IMR-90 (cell line): Measurements from ENCODE around the gene OR2H2. TPM values are rescaled to one million over a fixed set of nuclear protein-coding genes. Genes with fewer than 3 reads are reported as not detected.

Source experiments
- ATAC-seq: fragments of 200-7000 bp; cut with Tn5 transposase; 2 replicates; pipeline ENCODE4 v1.9.1; 2020; ENCODE audit warnings: low read depth, mild to moderate bottlenecking, moderate library complexity
- BruUV-seq: library from RNA; stranded (reverse); fragments of 400-500 nt; replicated peaks from 2 replicates; lab custom pipeline; 2021; lab: Mats Ljungman, UMichigan
- CTCF ChIA-PET: fragments of 300-600 bp; formaldehyde crosslinking; extraction: SDS; loops from one replicate; lab custom pipeline; 2021; ENCODE audit warnings: antibody characterized with exemption; lab: Yijun Ruan, JAX
- POLR2A ChIA-PET: fragments of 300-600 bp; sonication (Branson Sonifier 250); formaldehyde crosslinking; loops from one replicate; lab custom pipeline; 2022; ENCODE audit warnings: antibody characterized with exemption; ENCODE audit not compliant: unreplicated experiment; lab: Charles Lee
- DNase-seq: peaks from one replicate; pipeline ENCODE4 v3.0.0; 2013
- H2AFZ ChIP-seq: replicated peaks from 2 replicates; pipeline ENCODE3; 2013; ENCODE audit warnings: low read length, mild to moderate bottlenecking; ENCODE audit not compliant: poor library complexity
- H2AK5ac ChIP-seq: 2 replicates; pipeline ENCODE4 v1.6.1; 2013; ENCODE audit warnings: low read depth, low read length, inconsistent platforms
- H2AK9ac ChIP-seq: replicated peaks from 2 replicates; pipeline ENCODE3; 2013; ENCODE audit warnings: mild to moderate bottlenecking, low read depth, low read length, moderate library complexity; ENCODE audit not compliant: poor library complexity
- H2BK120ac ChIP-seq: 2 replicates; pipeline ENCODE4 v1.6.1; 2013; ENCODE audit warnings: low read depth, low read length, inconsistent platforms
- H2BK15ac ChIP-seq: 3 replicates; pipeline ENCODE4 v1.6.1; 2013; ENCODE audit warnings: low read depth, low read length, inconsistent platforms
- H2BK20ac ChIP-seq: 2 replicates; pipeline ENCODE4 v1.6.1; 2013; ENCODE audit warnings: low read depth, mild to moderate bottlenecking, inconsistent platforms, low read length, moderate library complexity
- H2BK5ac ChIP-seq: 2 replicates; pipeline ENCODE4 v1.6.1; 2013; ENCODE audit warnings: mild to moderate bottlenecking, low read depth, low read length, inconsistent platforms; ENCODE audit not compliant: poor library complexity, severe bottlenecking
- H3K14ac ChIP-seq: replicated peaks from 2 replicates; pipeline ENCODE4 v1.6.1; 2013; ENCODE audit warnings: low read depth, low read length, inconsistent platforms
- H3K18ac ChIP-seq: 2 replicates; pipeline ENCODE4 v1.6.1; 2013; ENCODE audit warnings: low read depth, low read length, control low read depth
- H3K23ac ChIP-seq: 2 replicates; pipeline ENCODE4 v1.6.1; 2013; ENCODE audit warnings: low read depth, low read length, inconsistent platforms
- H3K27ac ChIP-seq: 2 replicates; pipeline ENCODE4 v1.5.1; 2013; ENCODE audit warnings: mild to moderate bottlenecking, control low read depth, low read length; ENCODE audit not compliant: insufficient read depth
- H3K27me3 ChIP-seq: 2 replicates; pipeline ENCODE4 v1.6.1; 2013; ENCODE audit warnings: low read length; ENCODE audit not compliant: control insufficient read depth, insufficient read depth
- H3K36me3 ChIP-seq: 2 replicates; pipeline ENCODE4 v1.6.1; 2013; ENCODE audit warnings: low read length, mixed read lengths; ENCODE audit not compliant: control insufficient read depth, insufficient read depth
- H3K4ac ChIP-seq: 2 replicates; pipeline ENCODE4 v1.6.1; 2013; ENCODE audit warnings: low read depth, low read length, inconsistent platforms
- H3K4me1 ChIP-seq: 2 replicates; pipeline ENCODE4 v1.6.1; 2013; ENCODE audit warnings: low read length, mixed read lengths; ENCODE audit not compliant: control insufficient read depth, insufficient read depth
- H3K4me2 ChIP-seq: 2 replicates; pipeline ENCODE4 v1.6.1; 2013; ENCODE audit warnings: low read depth, mild to moderate bottlenecking, control low read depth, low read length, moderate library complexity
- H3K4me3 ChIP-seq: 2 replicates; pipeline ENCODE4 v1.5.1; 2013; ENCODE audit warnings: low read depth, mild to moderate bottlenecking, control low read depth, low read length, moderate library complexity; ENCODE audit not compliant: insufficient read depth
- H3K56ac ChIP-seq: 2 replicates; pipeline ENCODE4 v1.6.1; 2013; ENCODE audit warnings: low read length, inconsistent platforms; ENCODE audit not compliant: insufficient read depth; ENCODE audit errors: extremely low read depth
- H3K79me1 ChIP-seq, 2 experiments: 2 replicates each; pipeline ENCODE4 v1.6.1; 2013; ENCODE audit warnings: low read length in 2 of 2, inconsistent platforms in 1 of 2, low read depth in 1 of 2
- H3K9ac ChIP-seq: 2 replicates; pipeline ENCODE4 v1.6.1; 2013; ENCODE audit warnings: low read depth, low read length, control low read depth
- H3K9me1 ChIP-seq: 2 replicates; pipeline ENCODE4 v1.6.1; 2013; ENCODE audit warnings: low read length, inconsistent platforms; ENCODE audit not compliant: insufficient read depth
- H3K9me3 ChIP-seq: 2 replicates; pipeline ENCODE4 v1.6.1; 2013; ENCODE audit warnings: low read length; ENCODE audit not compliant: control insufficient read depth, insufficient read depth
- H4K20me1 ChIP-seq: 2 replicates; pipeline ENCODE4 v1.6.1; 2013; ENCODE audit warnings: low read length, inconsistent platforms; ENCODE audit not compliant: insufficient read depth
- H4K5ac ChIP-seq: 2 replicates; pipeline ENCODE4 v1.6.1; 2013; ENCODE audit warnings: mild to moderate bottlenecking, low read depth, low read length, control low read depth
- H4K8ac ChIP-seq, 2 experiments: 2 replicates each; pipeline ENCODE4 v1.6.1; 2013; ENCODE audit warnings: low read depth in 2 of 2, low read length in 2 of 2, control low read depth in 1 of 2, inconsistent platforms in 1 of 2
- H4K91ac ChIP-seq: 2 replicates; pipeline ENCODE4 v1.6.1; 2013; ENCODE audit warnings: low read depth, low read length, inconsistent platforms; ENCODE audit not compliant: insufficient read depth
- BHLHE40 ChIP-seq: fragments of 150-350 bp; IDR thresholded peaks from 2 replicates; pipeline ENCODE4 v1.6.1; 2016; ENCODE audit warnings: mild to moderate bottlenecking, low read depth, low read length
- CHD1 ChIP-seq: IDR thresholded peaks from 2 replicates; pipeline ENCODE4 v1.6.1; 2012; ENCODE audit warnings: low read depth, low read length, improper control_type of control experiment
- FOS ChIP-seq: fragments of 150-350 bp; IDR thresholded peaks from 2 replicates; pipeline ENCODE4 v1.6.1; 2016; ENCODE audit warnings: low read depth, low read length
- MAFK ChIP-seq: IDR thresholded peaks from 2 replicates; pipeline ENCODE4 v1.6.1; 2012; ENCODE audit warnings: low read depth, low read length, improper control_type of control experiment
- MAZ ChIP-seq: IDR thresholded peaks from 2 replicates; pipeline ENCODE4 v1.6.1; 2012; ENCODE audit warnings: low read depth, mild to moderate bottlenecking, low read length, improper control_type of control experiment, moderate library complexity, borderline replicate concordance
- MXI1 ChIP-seq: IDR thresholded peaks from 2 replicates; pipeline ENCODE4 v1.6.1; 2012; ENCODE audit warnings: low read depth, mild to moderate bottlenecking, low read length, moderate library complexity, borderline replicate concordance
- NFE2L2 ChIP-seq: fragments of 150-350 bp; IDR thresholded peaks from 2 replicates; pipeline ENCODE4 v1.6.1; 2016; ENCODE audit warnings: low read depth, mild to moderate bottlenecking, low read length
- POLR2A ChIP-seq: IDR thresholded peaks from 2 replicates; pipeline ENCODE4 v1.6.1; 2012; ENCODE audit warnings: mild to moderate bottlenecking, low read depth, low read length
- RAD21 ChIP-seq: IDR thresholded peaks from 2 replicates; pipeline ENCODE4 v1.6.1; 2012; ENCODE audit warnings: low read length, improper control_type of control experiment
- SMC3 ChIP-seq: fragments of 150-350 bp; IDR thresholded peaks from 2 replicates; pipeline ENCODE4 v1.6.1; 2016; ENCODE audit warnings: low read depth, mild to moderate bottlenecking, antibody characterized with exemption, low read length, moderate library complexity
- WGBS, 2 experiments: methylation state at CpG; one replicate each; pipeline versions ENCODE4 v1.1.5 to v1.1.7; 2013; ENCODE audit warnings: missing lambda C conversion rate in 2 of 2; ENCODE audit not compliant: insufficient read length in 1 of 2; ENCODE audit errors: extremely low coverage in 2 of 2; 5-methylcytosine and 5-hydroxymethylcytosine counted together
- dilution Hi-C: fragments of 300-500 bp; cut with HindIII; formaldehyde crosslinking; loops from one replicate; pipeline ENCODE4 v1.14.3; 2018; ENCODE audit warnings: low sequenced_read_pairs; ENCODE audit not compliant: unreplicated experiment
- in situ Hi-C: fragments of 300-500 bp; cut with MboI; formaldehyde crosslinking; loops from 3 replicates; pipeline ENCODE4 v1.14.3; 2019; ENCODE audit warnings: low sequenced_read_pairs, inconsistent platforms, mixed read lengths
- intact Hi-C: fragments of 100-400 bp; cut with micrococcal nuclease; formaldehyde crosslinking; loops from 2 replicates; pipeline ENCODE4 v1.10.0; 2022
- polyA plus RNA-seq, 3 experiments: library from polyadenylated mRNA; depleted of rRNA; stranded (reverse); fragments of >200 nt; gene quantifications; 2 replicates each; pipeline ENCODE4 v1.2.3, GENCODE V29; 2012; ENCODE audit warnings: low replicate concordance in 1 of 3
- total RNA-seq: library from RNA; depleted of rRNA; stranded (reverse); fragments of >200 nt; gene quantifications from 2 replicates; pipeline ENCODE4 v1.2.3, GENCODE V29; 2012
- TF ChIP-seq, protein P1 (sequence below): fragments of 150-350 bp; IDR thresholded peaks from 2 replicates; pipeline ENCODE4 v1.6.1; 2017; ENCODE audit warnings: mild to moderate bottlenecking, antibody characterized with exemption, low read length, low read depth

The OR2H2 gene
- total and polyA plus RNA-seq, 2 of the 4 experiments (the other 2 are of a cell fraction): not detected

DNA sequence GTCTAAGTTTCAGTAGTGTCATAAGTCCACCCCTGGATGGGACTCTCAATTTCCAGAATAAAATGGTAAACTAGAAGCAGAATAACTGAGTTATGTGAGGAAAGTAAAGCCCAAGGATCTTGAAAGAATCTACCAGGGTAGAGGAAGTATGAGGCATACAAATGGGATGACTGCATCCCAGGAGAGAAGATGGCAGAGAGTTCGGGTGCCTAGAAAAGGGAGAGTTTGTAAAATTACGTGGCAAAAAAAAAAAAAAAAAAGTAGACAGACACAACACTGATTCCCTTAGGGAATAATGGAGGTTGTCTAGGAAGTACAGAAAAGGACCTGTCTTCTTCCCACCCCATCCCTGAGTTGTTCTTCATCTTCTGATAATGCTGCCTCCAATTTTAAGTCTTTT lies 44.6 kb downstream of the OR2H2 start:
- DNase-seq (no peak), ATAC-seq (no peak)
- TF ChIP-seq SMC3 (no peak), POLR2A (no peak), NFE2L2 (no peak), FOS (no peak), MAFK (no peak), MAZ (no peak), RAD21 (no peak), BHLHE40 (no peak), CHD1 (no peak), MXI1 (no peak)
- TF ChIP-seq, protein P1, sequence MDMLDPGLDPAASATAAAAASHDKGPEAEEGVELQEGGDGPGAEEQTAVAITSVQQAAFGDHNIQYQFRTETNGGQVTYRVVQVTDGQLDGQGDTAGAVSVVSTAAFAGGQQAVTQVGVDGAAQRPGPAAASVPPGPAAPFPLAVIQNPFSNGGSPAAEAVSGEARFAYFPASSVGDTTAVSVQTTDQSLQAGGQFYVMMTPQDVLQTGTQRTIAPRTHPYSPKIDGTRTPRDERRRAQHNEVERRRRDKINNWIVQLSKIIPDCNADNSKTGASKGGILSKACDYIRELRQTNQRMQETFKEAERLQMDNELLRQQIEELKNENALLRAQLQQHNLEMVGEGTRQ: no peak
- no peak overlapping the region for H4K8ac ChIP-seq
- intact Hi-C loops (no loop called here), dilution Hi-C loops (no loop called here), in situ Hi-C loops (no loop called here)
- BruUV-seq: TSS peak; percentile 46
- no peak overlapping the region for H3K18ac ChIP-seq
- H2AK5ac ChIP-seq: no peak overlapping the region
- no peaks in the 10 kb centered on the region for H3K36me3 ChIP-seq
- no peak overlapping the region for H3K4me2 ChIP-seq
- peaks cover 4% of the 10 kb centered on the region for H4K20me1 ChIP-seq
- H3K27me3 ChIP-seq: no peaks in the 10 kb centered on the region
- no peak overlapping the region for H2AFZ ChIP-seq
- no peak overlapping the region for H3K4me3 ChIP-seq
- H3K79me1 ChIP-seq: peaks cover 25 to 58% of the 10 kb centered on the region in 2 experiments; a peak in 3 of 4 replicates
- H3K14ac ChIP-seq: no peak overlapping the region
- no peaks in the 10 kb centered on the region for H3K9me3 ChIP-seq
- H4K5ac ChIP-seq: no peak overlapping the region
- no peak overlapping the region for H2BK15ac ChIP-seq
- no peak overlapping the region for H3K56ac ChIP-seq
- H4K91ac ChIP-seq: no peak overlapping the region
- no peak overlapping the region for H2AK9ac ChIP-seq
- no CpG with 5 or more reads among the region's 2 CpGs for WGBS, 2 experiments
- H3K9me1 ChIP-seq: peaks cover 14% of the 10 kb centered on the region
- H3K9ac ChIP-seq: no peak overlapping the region
- ChIA-PET CTCF (no interaction called here), POLR2A (no interaction called here)
- no peak overlapping the region for H2BK20ac ChIP-seq
- no peak overlapping the region for H3K4ac ChIP-seq
- no peak overlapping the region for H2BK120ac ChIP-seq
- H2BK5ac ChIP-seq: no peak overlapping the region
- no peak overlapping the region for H3K27ac ChIP-seq
- H3K23ac ChIP-seq: no peak overlapping the region
- peaks cover 14% of the 10 kb centered on the region for H3K4me1 ChIP-seq
